Measurements from ENCODE around the gene MVB12A.

Gene MVB12A

GRCh38 chr19:17447704-17448130 lies 27.9 kb downstream of the MVB12A start:
- no peak for DNase-seq (ENCODE audit: low read depth)

GRCh38 chr19:17448131-17448967 lies 28.5 kb downstream of the MVB12A start, which contains the start of gene TMEM221:
Gene TMEM221, minus strand, starts transcription at chr19:17448668. Its CDS starts 206 bp downstream, at chr19:17448462.
- peak; percentile 42 for DNase-seq (ENCODE audit: low read depth)

GRCh38 chr19:17450264-17451075 lies 30.6 kb downstream of the MVB12A start:
- DNase-seq (ENCODE audit: low read depth) = no peak

DNA sequence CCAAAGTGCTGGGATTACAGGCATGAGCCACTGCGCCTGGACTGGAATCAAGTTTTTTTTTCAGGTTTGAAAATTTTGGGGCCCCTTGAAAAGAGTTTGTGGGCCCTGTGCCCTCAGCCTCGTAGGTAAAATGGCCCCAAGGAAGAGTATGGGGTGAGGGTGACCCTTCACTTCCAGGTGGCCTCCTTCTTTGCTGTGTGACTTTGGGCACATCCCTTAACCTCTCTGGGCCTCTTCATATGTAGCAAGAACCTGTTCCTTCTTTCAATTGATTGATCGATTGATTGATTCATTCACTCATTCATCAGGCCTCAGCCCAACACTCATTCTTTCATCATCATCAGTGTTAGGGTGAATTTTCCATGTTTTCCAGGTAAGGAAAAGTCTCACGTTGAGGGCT lies 32.0 kb downstream of the MVB12A start:
- no peak for DNase-seq (ENCODE audit: low read depth)

DNA sequence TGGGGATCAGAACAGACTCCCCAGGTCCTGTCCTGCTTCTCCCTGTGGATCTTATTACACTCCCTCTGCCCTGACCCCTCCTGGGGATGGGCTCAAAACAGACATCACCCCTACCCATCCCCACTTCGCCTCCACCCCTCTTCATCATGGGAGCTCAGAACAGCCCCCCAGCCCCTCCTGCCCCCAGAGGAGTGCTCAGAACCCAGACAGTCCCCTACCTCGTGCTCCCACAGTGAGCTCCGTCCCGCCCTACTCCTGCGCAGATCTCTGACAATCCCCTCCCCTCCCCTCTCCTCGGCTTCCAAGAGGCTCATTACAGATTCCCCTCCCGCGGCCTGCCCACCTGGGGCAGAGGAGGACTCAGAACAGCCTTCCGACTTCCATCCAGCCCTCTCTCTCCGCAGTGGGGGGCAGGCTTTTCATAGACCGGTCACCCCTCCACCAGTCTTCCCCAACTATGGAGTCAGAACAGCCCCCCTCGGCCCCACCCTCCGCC lies 34.8 kb downstream of the MVB12A start:
- no peak for DNase-seq (ENCODE audit: low read depth)

DNA sequence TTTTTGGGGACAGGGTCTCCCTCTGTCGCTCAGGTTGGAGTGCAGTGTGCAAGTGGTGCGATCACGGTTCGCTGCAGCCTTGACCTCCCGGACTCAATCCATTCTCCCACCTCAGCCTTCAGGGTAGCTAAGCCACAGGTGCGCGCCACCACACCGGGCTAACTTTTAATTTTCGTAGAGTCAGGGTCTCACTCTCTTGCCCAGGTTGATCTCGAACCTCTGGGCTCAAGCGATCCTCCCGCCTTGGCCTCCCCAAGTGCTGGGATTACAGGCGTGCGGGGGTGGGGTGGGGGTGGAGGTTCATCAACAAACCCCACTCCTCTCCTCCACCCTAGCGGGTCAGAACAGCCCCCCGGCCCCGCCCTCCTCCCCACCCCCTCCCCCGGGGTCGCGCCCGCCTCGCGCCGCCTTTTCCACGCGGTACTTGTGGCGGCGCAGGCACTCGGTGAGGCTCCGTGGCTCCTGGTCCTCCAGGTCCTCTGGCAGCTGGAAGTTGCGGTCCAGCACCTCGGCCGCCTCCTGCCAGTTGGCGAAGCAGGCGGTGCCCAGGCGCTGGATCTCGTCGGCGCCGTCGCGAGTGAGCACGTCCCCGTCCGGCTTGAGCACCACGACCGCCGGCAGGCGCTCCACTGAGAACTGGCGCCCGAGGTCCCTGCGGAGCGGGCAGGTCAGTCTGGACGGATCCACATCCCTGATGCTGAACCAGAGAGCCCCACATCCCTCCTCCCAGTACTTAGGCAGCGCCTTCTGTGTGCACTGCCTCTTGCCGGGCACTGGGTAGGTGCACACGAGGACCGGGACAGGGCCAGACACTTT lies 35.7 kb downstream of the MVB12A start:
- no peak for DNase-seq (ENCODE audit: low read depth)

GRCh38 chr19:17456127-17456526 lies 36.3 kb downstream of the MVB12A start:
- no peak for DNase-seq (ENCODE audit: low read depth)

GRCh38 chr19:17457616-17458015 lies 37.8 kb downstream of the MVB12A start:
- DNase-seq (ENCODE audit: low read depth) = no peak

GRCh38 chr19:17458970-17459369 lies 39.1 kb downstream of the MVB12A start:
- no peak for DNase-seq (ENCODE audit: low read depth)

GRCh38 chr19:17460372-17461230 lies 40.8 kb downstream of the MVB12A start, which contains the start of gene NXNL1:
Gene NXNL1, minus strand, starts transcription at chr19:17460926. Its CDS starts 57 bp downstream, at chr19:17460869.
- DNase-seq (ENCODE audit: low read depth) = no peak

DNA sequence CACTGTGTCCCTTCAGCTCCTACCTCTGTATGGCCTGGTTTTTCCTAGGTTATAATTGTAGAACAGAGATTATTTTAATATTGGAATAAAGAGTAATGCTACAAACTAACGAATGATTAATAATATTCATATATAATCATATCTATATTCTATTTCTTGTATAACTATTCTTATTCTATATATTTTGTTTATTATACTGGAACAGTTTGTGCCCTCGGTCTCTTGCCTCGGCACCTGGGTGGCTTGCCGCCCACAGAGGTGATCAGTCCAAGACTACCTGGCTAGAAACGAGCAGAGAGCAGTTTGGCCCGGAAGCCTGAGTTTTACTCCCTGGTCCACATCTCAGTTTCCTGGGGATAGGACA lies 46.6 kb downstream of the MVB12A start:
- DNase-seq (ENCODE audit: low read depth) = no peak

GRCh38 chr19:17467471-17468301 lies 47.8 kb downstream of the MVB12A start:
- DNase-seq (ENCODE audit: low read depth) = no peak

- no peak for DNase-seq (ENCODE audit: low read depth)
These were observed 48.6 kb downstream of the MVB12A start for GRCh38 chr19:17468302-17469091.

DNA sequence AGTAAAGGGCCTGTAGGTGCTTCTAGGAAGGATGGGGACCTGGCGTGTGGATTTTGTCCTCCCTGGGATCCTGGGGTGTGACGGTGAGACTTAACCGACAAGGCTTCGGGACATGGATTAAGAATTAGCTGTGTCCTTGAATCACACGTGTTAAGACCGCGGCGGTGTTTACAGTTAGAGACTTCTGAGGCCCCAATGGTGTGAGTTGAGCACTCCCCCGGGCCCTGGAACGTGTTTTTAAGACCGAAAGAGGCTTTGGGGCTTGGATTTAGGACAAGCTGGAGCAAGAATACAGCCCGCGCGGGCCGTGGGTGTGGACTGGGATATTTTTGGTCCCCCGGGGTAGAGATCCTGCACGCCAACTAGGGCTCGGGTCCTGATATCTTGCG lies 49.2 kb downstream of the MVB12A start:
- no peak for DNase-seq (ENCODE audit: low read depth)

- peak; percentile 70 for DNase-seq (ENCODE audit: low read depth)
These were observed 49.7 kb downstream of the MVB12A start for GRCh38 chr19:17469481-17470067.

- peak; percentile 93 for DNase-seq (ENCODE audit: low read depth)
These were observed 50.4 kb downstream of the MVB12A start, which contains the start of gene SLC27A1 for GRCh38 chr19:17470068-17470841. Gene SLC27A1, plus strand, starts transcription at chr19:17470524. Its CDS starts 17 bp downstream, at chr19:17470541.

DNA sequence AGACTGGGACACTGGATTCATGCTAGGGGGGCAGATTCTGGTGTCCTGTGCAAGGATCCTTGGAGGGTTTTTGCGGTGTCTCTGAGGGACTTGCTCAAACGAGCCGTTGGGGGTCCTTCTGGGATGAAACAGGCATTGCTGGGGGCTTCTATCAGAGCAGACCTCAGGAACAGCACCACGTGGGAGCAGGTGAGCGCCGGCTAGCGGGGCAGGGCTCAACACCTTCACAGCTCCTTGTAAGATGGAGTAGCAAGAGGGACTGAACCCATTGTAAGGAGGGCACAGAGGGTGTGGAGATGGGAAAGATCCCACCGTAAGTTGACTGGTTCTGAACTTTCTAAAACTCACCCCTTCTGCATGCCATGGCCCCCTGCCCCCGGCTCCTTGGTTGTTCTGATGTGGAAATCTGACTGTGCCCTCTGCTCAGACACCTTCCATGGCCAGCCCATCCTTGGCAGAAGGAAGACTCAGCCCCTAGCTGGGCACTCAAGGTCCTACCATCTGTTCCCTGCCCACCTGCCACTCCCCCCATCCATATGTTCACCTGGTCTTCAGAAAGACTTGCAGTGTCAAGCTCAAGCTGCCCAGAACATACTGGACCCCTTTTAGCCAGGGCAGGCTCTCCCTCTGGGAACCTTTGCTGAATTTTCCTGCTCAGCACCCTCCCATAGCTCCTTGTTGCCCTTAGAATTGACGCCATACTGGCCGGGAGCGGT lies 51.7 kb downstream of the MVB12A start:
- DNase-seq (ENCODE audit: low read depth) = no peak
